ENCODE measurements around the gene LLCFC1.

LLCFC1 gene

DNA sequence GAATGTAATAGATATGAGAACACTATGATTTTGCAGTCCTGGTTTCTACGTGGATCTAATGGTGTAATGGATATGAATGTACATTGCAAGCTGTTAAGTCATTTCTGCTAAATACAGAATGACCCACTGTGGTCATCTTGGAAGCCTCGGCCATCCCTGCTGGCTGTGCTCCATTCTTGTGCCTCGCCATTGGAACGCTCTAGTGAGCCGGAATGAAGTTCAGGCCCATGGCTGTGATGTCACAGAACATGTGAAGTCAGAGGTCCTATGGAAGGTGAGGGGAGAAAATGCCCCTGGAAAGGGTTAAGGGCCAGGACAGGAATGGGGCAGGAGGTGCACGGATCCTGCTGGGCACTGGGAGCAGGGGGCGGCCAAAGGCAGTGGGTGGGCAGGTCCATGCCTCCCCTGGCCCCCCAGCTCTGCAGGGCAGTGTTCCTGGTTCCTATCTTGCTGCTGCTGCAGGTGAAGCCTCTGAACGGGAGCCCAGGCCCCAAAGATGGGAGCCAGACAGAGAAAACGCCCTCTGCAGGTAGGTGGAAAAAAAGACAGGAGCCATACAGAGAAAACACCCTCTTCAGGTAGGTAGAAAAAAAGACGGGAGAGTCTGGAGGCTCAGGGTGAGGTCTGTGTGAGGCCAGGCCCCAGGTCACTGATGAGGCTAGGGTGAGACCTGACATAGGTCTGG lies at the start of gene LLCFC1:
LLCFC1 (plus strand) TSS at position 259 of the 685 bp plus-strand sequence; CDS start at position 397, 138 bp downstream.
- no peak for DNase-seq

DNA sequence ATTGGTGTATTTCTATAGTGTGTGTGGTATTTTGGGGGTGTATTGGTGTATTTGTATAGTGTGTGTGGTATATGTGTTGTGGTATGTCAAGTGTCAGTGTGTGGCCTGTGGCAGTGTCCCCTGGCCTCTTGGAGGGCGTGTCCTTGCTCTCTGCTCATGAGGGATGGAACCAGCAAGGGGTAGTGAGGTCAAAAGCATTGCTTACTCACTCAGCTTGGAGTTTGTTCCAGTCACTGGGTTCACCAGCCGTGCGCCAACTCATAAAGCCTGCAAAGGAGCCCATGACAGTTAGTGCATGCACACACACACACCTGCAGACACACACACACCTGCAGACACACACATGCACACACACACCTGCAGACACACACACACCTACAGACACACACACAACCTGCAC lies 49.5 kb upstream of the LLCFC1 start:
- DNase-seq = no peak

DNA sequence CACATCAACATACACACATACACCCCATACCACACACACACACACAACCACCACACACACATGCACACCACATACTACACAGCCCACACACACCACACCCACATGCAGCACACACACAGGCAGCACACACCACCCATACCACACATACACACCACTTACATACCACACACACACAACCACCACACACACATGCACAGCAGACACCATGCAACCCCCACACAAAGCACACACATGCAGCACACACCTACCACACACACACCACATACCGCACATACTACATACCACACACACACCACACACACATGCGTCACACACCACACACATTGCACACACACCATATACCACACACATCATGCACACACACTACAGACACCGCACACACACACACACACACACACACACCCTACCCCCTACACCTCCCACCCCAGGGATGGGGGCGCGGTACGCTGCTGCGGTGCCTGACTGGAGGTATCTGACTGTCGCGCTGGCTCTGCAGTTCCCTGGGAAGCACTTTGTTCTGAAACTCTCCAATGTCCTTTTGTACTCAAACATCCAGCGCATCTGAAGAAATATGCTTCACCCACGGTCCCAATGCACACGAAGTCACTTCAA lies 48.3 kb upstream of the LLCFC1 start:
- no peak for DNase-seq

DNA sequence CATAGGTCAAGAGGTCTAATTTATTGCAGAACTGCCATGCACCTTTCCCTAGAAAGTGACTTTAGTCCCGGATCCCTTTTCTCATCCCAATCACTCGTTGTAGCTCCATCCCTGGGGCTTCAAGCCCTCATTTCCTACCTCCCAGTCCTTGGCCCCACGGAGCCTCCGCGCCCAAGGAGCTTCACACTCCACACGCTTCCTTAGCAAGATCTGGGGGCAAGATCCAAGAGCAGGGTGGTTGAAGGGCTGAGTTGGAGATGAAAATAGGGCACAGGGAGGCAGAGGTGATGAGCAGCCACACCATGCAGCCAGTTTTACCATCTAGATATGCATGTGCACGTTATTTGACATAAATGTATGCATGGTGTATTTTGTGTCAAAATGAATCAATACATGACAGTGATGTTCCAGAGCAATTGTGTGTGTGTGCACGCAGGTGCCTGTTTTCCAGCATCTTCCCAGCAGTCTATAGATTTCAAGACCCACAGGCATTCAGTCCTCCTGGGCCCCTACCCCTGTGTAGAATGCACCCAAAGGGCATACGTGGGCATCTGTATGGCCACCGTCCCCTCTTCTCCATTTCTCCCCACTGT lies 47.7 kb upstream of the LLCFC1 start:
- DNase-seq = no peak

DNA sequence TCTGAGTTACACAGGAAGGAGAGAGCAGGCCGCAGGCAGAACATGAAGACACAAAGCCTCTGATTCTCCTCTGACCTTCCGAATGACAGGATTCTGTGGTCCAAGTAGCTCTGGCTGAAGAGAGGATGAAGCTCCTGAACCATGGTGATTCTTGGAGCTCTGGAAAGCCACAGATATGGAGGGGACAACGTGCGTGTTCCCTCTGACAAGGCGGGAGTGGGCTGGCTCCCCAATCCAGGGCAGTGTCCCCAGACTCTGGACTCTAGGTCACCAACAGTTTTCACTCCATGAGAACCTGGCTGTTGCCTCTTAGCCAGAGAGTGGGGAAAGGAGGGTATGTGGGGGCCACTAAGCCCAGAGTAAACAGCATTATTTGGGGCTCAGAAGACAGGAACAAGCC lies 46.3 kb upstream of the LLCFC1 start:
- DNase-seq = no peak

DNA sequence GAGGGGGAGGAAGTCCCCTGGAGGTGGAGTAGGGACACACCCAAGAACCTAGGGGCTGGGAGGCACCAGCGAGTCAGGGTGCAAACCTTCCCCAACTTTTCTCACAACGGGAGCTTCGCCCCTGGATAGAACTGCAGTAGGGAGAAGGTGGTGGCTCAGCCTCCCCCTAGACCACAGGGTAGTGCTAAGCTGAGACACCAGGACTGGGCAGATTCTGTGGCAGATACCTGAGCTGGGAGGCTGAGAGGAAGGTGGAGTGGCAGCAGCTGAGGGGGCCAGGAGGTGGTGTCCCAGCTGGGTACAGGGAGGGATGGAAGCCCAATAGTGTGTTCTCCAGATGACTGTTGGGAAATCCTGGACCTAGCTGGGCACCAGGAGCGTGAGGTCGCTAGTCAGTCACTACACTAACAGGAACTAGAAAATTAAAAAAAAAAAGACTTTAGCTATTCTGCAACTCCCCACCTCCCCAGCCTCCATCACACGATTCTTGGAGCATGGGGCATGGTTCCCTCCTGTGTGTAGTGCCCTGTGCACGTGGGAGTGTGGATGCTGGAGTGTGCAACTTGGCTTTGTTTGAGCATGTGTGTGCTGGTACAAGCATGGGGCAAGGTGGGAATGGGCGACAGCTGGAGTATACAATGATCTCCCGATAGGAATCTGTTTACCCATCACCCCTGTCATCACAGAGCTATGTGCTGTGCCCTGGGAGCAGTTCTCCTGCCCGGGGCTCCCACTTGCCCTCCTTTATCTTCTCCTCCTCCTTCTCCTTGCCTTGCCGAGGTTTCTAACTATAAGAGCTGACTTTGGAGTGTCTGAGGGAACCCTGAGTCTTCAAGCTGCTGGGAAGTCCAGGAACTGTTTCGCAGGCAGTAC lies 44.9 kb upstream of the LLCFC1 start:
- DNase-seq = no peak

DNA sequence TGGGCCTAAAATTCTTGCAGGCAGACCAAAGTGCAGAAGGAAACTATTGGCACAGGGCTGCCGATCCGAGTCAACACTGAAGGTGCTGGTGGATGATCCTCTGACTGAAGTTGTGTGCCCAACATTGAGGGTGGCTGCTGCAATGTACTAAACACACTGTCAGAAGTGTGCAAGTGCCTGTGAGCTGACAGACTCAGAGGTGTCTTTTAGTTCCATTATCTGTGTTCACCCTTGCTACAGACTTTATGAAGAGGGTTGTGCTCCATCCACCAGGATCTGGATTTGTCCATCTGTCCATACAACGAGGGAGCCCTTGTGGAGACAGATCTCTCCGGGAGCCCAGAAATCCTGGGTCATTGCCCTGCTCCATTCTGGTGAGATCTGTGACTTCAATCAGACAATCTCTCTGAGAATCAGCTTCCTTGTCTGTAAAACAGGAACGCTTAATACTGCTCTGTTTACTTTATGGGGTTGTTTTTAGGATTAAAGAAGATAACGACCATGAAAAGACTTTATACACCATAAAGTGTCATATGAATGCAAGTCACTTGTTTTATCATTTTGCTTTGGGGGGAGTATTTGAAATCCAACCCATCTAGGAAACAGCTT lies 44.2 kb upstream of the LLCFC1 start:
- DNase-seq = no peak

DNA sequence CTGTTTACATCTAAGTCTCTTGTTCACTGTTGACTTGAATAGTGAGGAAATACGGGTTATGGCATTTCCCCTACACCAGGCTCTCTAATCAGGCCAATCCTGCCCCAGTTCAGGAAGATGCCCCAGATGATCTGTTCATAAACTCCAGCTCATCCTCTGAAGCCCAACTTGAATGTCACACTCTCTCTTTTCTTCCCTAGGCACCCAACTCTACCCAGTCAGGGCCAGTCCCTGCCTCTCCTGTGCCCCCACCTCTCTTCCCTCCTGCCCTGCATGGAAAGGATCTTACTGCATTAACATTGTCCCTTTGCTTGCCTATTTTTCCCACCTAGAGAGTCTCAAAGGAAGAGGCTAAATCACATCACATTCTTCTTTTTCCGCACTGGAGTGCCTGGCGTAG lies 43.1 kb upstream of the LLCFC1 start:
- no peak for DNase-seq

DNA sequence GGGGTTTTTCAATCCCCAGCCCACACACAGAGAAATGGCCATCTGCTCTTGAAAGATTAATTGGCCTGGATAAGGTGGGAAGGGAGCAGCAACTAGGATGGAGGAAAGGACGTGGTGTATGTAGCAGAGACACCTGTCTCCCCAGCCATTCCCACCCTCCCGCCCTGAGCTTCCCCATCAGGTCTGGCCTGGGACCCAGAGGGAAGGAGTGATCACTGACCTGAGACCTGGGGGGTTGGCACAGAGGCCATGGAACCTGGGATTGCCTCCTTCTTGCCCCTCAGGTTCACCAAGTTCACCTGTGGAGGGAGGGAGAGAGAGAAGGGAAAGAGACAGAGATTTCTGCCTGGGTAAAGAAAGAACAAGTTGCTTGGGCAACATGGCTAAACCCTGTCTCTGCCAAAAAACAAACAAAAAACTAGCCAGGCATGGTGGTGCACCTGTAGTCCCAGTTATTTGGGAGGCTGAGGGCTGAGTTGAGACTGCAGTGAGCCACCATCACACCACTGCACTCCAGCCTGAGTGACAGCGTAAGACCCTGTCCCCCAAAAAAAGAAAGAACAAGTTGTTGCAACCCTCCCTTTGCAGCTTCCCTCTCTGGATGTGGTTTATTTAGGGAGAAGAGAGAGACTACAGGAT lies 42.4 kb upstream of the LLCFC1 start:
- no peak for DNase-seq

DNA sequence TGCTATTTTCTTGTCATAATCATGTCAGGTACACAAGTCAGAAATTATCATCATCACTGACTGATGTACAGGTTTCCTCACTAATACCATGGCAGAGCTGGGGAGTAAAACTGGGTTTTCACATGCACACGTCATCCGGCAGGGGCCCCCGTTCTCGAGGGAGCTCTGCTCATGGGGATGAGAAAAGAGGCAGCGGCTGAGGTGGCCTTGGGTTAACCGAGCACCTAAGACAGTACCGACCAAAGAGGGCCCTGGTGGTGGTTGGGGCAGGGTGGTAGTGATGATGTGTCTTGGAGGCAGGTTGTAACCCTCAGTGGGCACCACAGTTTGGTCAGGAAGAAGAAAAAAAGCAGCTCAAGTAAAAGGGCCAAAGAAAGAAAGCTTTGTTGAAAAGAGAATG lies 41.6 kb upstream of the LLCFC1 start:
- no peak for DNase-seq

DNA sequence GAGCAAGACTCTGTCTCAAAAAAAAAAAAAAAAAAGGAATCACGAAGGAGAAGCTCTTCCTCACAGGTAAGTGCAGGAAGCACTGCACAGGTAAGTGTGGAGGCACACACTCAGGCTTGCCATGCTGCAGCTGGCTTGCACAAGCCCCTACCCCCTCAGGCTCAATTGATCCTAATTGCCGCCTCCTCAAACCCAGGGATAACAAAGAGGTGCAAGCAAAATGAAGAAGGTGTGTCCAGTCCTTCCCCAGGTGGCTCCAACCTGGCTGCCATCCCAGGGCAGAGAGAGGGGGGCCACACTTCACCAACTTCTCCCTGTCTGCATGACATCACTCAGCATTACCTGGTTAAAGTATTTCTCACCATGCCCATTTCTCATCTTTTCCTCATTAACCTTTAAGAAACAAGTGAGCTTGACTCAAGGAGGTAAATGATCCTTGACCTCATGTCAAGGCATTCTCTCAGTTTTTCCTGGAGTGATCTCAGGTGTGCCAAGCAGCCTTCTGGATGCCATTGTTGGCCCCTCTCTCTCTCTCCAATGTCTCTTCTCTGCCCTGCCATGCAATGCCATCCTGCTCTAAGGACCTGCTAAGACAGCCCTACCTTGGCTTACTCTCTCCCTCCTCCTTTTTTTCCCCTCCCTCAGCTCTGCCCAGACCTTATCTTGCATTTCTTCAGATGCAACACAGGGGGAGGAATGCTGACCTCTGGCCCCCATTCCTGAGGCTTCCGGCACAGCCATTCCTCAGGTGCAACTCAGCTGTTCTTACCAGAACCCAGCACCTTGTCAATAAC lies 40.7 kb upstream of the LLCFC1 start:
- DNase-seq = no peak

DNA sequence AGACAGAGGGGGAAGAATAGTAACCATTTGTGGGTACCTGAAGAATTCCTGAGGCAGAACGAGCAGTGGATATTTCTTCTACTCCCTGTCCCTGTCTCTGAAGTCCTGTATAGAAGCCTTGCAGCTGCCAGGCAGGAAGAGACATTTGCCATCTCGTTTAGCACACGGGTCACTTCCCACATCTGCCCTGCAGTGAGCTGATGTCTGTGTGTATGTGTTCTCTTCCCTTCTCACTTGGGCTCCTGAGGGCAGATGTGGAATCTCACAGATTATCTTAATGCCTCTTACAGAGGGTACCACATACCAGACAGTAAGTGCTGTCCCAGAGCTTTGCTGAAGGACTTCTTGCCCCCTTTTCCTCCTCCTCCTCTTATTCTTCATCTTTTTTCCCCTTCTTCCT lies 39.6 kb upstream of the LLCFC1 start:
- DNase-seq = no peak

DNA sequence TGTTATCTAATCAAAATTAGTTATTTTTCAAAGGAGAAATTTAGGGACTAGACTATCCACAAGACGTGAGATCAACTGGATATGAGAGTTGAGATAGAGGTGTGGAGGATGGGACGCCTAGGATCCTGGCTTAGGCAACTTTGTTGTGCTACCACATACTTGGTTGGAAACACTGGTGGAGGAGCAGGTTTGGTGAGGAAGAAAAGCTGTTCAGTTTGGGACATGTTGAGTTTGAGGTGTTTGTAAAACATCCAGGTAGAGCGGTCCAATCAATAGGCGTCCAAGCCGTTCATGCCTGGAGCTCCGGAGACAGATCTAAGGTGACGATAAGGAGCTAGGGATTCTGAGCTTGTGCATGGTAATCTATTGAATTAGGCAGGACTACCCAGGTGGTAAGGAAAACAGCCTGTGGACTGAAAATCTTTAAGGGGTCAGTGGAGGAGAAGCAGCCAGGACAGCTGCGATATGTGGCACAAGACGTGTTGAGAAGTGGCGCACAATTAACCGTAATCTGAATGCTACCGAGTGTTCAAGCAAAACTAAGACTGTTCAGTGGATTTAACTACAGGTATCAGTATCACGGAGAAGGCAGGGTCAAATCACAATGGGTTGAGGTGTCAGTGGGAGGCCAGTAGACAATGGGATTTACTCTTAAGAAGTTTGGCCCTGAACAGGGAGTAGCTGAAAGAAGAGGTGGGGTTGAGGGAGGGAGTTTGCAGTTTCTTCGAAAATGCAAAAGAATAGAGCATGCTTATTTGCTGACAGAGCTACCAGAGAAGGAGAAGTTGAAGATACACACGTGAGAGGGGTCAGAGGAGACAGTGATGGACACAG lies 37.6 kb upstream of the LLCFC1 start:
- no peak for DNase-seq

DNA sequence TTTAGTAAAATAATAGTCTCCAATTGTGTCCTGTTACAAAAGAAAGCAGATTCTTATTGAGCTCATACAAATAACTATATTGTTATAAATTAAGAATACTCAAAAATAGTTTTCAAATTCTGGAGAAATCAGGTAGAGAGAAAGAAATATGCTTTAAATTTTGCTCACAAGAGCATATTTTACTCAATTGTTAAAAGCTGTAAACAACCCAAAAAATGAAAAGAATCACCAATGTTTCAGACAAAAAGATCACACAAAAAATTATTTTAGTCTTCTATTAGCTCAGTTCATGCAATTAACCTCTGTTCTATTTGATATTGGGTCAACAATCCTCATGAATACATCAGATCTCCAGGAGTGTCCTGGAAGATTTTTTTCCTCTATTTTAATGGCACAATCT lies 35.2 kb upstream of the LLCFC1 start:
- DNase-seq = no peak

DNA sequence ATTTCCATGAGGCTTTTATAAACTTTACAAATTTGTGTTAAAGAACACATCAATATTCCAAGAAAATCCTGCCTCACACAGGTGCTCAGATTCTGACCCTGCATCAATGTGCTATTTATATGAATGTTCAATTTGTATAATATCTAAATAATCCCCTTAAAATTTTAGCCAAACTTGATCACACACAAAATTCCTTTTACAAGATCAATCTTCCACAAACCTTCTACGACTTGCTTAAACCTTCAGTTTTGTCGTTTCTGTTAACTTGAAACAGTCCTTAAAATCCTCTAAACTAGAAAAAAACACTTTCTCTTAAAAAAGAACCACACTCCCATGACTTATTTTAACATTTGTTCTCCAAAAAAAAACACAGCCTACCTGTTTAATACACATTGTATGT lies 33.5 kb upstream of the LLCFC1 start:
- DNase-seq = no peak

DNA sequence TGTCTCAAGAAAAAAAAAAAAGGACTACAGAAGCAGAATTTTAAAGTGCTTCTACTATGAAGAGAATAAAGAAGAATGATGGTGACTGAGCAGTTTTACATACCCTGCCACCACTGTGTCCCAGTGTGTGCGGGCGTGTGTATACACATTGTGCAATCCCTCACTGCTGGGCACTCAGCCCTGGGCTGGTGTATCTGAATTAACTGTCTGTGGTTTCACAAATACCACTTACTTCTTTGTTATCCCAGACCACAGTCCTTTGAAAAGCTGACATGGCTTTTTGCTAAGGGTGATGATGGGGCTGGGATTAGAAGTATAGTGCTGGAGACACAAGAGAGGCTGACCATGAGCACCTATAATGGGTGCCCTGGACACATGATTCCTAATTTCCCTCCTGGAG lies 32.6 kb upstream of the LLCFC1 start:
- DNase-seq = no peak

DNA sequence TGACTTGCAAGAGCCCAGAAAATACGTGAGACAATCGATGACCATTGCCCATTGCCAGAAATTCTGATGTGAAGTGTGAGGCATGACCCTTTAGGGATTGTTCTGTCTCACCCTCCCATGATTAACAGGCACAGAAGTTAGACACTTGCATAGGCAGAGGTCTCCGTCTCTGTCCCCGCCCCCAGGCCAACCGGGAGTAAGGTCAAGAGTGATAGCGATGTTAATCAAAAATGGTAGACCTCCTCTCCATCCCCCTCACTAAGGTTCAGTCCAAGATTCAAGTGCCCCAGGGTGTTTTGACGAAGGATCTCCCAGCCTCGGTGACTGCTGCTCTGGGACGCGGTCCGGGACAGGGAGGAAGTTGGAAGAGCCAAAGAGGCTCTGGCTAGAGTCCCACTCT lies 31.0 kb upstream of the LLCFC1 start:
- no peak for DNase-seq

DNA sequence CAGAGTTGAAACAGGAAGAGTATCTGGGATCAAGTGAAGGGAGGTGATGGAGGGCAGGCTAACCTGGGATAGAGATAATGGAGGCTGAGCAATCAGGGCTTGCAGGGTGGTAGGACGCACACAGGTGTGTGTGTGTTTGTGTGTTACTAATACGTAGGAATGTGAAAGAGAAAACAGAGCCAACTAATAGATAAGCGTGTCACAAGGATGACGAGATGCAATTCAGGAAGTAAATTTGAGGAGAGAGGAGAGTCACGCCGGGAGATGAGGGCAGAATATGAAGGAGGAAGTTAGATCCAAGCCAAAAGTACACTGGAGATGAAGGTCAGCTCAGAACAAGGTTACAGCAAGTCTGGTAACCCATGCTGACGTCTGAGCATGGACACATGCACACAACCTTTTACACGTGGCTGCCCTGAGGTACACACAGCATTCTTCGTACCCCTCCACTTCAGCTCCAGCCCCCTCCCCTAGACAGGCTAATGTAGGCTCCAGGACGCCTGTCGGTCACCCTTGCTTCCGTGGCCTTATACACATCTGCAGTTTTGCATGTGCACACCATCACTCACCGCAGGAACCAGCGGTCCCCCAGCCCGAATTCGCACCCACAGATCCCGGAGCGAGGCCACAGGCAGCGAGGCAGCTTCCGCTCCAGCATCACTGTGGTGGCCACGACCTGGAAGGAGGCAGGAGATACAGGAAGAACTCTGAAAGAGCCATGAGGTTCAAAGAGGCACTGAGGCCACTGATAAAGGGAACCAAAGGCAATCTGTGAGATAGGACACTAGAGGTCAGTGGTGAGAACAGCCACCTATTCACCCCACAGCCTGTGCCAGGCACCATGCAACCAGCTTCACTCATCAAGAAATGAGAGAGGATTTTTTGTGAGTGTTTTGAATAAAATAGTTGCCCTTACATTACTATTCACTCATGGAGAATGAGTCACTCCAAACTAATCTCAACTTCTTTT lies 30.1 kb upstream of the LLCFC1 start:
- DNase-seq = no peak

DNA sequence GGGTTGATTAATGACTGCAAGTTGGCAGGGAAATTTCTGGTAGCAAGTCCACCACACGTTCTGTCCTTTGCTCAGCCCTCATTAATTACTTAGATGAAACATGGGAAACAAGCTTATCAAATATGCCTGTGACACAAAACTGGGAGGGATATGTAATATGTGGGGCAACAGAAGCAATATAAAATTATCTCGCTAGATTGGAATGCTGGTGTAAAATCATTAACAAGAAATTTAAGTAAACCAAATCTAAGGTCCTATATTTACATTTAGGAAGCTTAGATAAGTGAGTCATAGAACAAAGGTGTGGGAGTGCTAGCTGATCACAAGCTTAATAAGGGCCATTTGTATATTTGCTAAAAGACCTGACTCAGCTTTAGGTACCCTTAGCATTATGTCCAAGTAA lies 29.3 kb upstream of the LLCFC1 start:
- no peak for DNase-seq

DNA sequence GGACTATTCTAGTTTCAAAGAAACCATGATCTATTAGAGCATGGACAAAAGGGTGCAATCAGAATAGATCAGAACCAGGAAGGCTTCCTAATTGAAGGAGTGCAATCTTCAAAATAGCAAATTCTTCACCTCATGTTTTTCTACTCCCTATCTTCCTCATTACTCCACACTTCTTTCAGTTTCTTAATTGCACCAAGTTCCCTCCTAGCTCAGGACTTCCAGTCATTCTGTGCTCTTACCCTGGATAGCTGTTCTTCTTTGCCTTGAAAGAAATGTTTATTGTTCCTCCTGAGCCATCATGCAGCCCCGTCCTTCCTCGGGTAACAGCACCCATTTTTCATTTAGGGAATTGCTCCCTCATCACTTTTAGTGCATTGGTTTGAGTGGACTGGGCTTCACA lies 28.8 kb upstream of the LLCFC1 start:
- no peak for DNase-seq

Data from NCI-H2029 (cell line).